HCT116 (cell line): ENCODE measurements around the gene FIBCD1.

Experiments
- ATF3 ChIP-seq: IDR thresholded peaks from 2 replicates; pipeline ENCODE4 v1.6.1; 2012
- CEBPB ChIP-seq: IDR thresholded peaks from 2 replicates; pipeline ENCODE4 v1.6.1; 2012; ENCODE audit warnings: low read depth
- CTCF ChIP-seq, 3 experiments: fragments of 200-600 bp in 1 of 3; sonication (generic) in 1 of 3; IDR thresholded peaks in 2 of 3; conservative IDR thresholded peaks in 1 of 3; 2 replicates each; pipeline ENCODE4 v1.5.1; 2012 to 2017; ENCODE audit warnings: low read depth in 2 of 3, low read length in 2 of 3, antibody characterized with exemption in 1 of 3, borderline replicate concordance in 1 of 3, control low read depth in 1 of 3, mild to moderate bottlenecking in 1 of 3, mixed read lengths in 1 of 3, mixed run types in 1 of 3, moderate library complexity in 1 of 3; ENCODE audit not compliant: insufficient read depth in 1 of 3
- EZH2 ChIP-seq: fragments of 200-600 bp; sonication (generic); IDR thresholded peaks from 2 replicates; pipeline ENCODE4 v1.6.1; 2017; ENCODE audit warnings: antibody characterized with exemption, mixed run types
- JUND ChIP-seq: IDR thresholded peaks from 2 replicates; pipeline ENCODE4 v1.6.1; 2012
- POLR2AphosphoS5 ChIP-seq: IDR thresholded peaks from 2 replicates; pipeline ENCODE4 v1.6.1; 2011; ENCODE audit warnings: mild to moderate bottlenecking, low read depth, low read length, moderate library complexity
- ZFX ChIP-seq: fragments of 450-650 bp; IDR thresholded peaks from 2 replicates; pipeline ENCODE4 v1.6.1; 2017
- ZNF274 ChIP-seq: fragments of 200-500 bp; sonication (Bioruptor generic); IDR thresholded peaks from 2 replicates; pipeline ENCODE4 v1.6.1; 2014; ENCODE audit warnings: mild to moderate bottlenecking, low read depth, low read length, inconsistent platforms

DNA sequence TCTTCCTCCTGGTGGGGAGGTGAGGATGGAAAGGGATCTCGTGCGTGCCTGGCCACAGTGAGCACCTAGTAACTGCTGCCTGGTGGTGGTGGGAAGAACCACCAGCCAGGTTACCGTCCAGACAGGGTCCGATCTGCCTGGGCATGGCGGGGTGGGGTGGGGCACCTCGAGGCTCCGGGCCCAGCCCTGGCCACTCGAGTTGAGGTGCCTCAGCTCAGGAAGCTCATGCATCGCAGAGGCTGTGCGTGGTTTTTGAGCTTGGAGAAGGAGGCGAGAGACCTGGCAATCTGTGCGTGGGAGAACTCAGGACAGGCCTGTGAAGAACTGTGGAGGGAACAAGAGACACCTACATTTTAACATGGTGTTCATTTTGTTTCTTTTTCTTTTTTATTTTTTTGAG, 31.0 kb upstream of the FIBCD1 start:
- TF ChIP-seq EZH2 (no peak), CTCF (IDR thresholded peaks at IDR 0.05 in 2 of 3, conservative IDR thresholded peaks at IDR 0.05 in 1 of 3; ENCODE audit: borderline replicate concordance in 1 of 3, insufficient read depth in 1 of 3, low read depth in 2 of 3, low read length in 2 of 3) (no peak), ZFX (no peak), CEBPB (no peak), ATF3 (no peak), JUND (no peak), POLR2AphosphoS5 (no peak), ZNF274 (no peak)
